ENCODE measurements around the gene OR11A1. TPM values are rescaled to one million over a fixed set of nuclear protein-coding genes. Genes with fewer than 3 reads are reported as not detected.

The OR11A1 gene
- total and polyA plus RNA-seq, 2 experiments from 2014 or later, result not detected

DNA sequence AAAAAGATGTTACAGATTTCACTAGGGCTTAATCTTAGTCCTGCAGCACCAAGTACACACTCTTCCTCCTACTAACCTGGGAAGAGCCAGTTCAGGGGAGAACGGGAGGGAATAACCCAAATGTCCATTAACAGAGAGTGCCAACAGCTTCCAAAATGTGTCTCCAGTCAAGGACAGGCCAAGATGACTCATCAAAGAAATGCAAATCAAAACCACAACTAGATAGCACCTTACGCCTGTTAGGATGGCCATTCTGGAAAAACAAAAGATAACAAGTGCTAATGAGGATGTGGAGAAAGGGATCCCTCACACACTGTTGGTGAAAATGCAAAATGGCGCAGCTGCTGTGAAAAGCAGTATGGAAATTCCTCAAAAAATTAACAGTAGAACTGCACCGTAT is 34.7 kb upstream of the OR11A1 start:
- H3K9me2 ChIP-seq (ENCODE audit: insufficient read depth), result peaks cover 32% of the 10 kb centered on the region
- H4K20me1 ChIP-seq (replicated peaks; ENCODE audit: insufficient read depth), result no peaks in the 10 kb centered on the region
- Mint-ChIP-seq H3K9me3 (no peaks in the 10 kb centered on the region), H3K36me3 (ENCODE audit: low read depth) (no peaks in the 10 kb centered on the region), H3K27me3 (ENCODE audit: insufficient read depth, low read depth, poor library complexity) (peaks cover 5% of the 10 kb centered on the region), H3K4me3 (no peak overlapping the region), H3K4me1 (peaks cover 5% of the 10 kb centered on the region), H3K27ac (no peak overlapping the region)
- H3K79me2 ChIP-seq (replicated peaks; ENCODE audit: insufficient read depth), result no peaks in the 10 kb centered on the region
- TF ChIP-seq, protein P1, sequence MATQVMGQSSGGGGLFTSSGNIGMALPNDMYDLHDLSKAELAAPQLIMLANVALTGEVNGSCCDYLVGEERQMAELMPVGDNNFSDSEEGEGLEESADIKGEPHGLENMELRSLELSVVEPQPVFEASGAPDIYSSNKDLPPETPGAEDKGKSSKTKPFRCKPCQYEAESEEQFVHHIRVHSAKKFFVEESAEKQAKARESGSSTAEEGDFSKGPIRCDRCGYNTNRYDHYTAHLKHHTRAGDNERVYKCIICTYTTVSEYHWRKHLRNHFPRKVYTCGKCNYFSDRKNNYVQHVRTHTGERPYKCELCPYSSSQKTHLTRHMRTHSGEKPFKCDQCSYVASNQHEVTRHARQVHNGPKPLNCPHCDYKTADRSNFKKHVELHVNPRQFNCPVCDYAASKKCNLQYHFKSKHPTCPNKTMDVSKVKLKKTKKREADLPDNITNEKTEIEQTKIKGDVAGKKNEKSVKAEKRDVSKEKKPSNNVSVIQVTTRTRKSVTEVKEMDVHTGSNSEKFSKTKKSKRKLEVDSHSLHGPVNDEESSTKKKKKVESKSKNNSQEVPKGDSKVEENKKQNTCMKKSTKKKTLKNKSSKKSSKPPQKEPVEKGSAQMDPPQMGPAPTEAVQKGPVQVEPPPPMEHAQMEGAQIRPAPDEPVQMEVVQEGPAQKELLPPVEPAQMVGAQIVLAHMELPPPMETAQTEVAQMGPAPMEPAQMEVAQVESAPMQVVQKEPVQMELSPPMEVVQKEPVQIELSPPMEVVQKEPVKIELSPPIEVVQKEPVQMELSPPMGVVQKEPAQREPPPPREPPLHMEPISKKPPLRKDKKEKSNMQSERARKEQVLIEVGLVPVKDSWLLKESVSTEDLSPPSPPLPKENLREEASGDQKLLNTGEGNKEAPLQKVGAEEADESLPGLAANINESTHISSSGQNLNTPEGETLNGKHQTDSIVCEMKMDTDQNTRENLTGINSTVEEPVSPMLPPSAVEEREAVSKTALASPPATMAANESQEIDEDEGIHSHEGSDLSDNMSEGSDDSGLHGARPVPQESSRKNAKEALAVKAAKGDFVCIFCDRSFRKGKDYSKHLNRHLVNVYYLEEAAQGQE (IDR thresholded peaks at IDR 0.05; ENCODE audit: unreplicated experiment), result no peak
- TF ChIP-seq CREB1 (CRISPR knock-in tag; IDR thresholded peaks at IDR 0.05; ENCODE audit: low read depth) (no peak), NANOG (IDR thresholded peaks at IDR 0.05; ENCODE audit: borderline replicate concordance) (no peak), ZNF114 (CRISPR knock-in tag; IDR thresholded peaks at IDR 0.05) (no peak), STAT1 (IDR thresholded peaks at IDR 0.05; ENCODE audit: unreplicated experiment) (no peak), ZNF331 (CRISPR knock-in tag; IDR thresholded peaks at IDR 0.05; ENCODE audit: low read depth) (no peak), POLR2AphosphoS5 (IDR thresholded peaks at IDR 0.05; ENCODE audit: low read depth) (no peak), EZH2 (IDR thresholded peaks at IDR 0.05; ENCODE audit: low read depth, unreplicated experiment) (no peak)
- TF ChIP-seq, protein P2, sequence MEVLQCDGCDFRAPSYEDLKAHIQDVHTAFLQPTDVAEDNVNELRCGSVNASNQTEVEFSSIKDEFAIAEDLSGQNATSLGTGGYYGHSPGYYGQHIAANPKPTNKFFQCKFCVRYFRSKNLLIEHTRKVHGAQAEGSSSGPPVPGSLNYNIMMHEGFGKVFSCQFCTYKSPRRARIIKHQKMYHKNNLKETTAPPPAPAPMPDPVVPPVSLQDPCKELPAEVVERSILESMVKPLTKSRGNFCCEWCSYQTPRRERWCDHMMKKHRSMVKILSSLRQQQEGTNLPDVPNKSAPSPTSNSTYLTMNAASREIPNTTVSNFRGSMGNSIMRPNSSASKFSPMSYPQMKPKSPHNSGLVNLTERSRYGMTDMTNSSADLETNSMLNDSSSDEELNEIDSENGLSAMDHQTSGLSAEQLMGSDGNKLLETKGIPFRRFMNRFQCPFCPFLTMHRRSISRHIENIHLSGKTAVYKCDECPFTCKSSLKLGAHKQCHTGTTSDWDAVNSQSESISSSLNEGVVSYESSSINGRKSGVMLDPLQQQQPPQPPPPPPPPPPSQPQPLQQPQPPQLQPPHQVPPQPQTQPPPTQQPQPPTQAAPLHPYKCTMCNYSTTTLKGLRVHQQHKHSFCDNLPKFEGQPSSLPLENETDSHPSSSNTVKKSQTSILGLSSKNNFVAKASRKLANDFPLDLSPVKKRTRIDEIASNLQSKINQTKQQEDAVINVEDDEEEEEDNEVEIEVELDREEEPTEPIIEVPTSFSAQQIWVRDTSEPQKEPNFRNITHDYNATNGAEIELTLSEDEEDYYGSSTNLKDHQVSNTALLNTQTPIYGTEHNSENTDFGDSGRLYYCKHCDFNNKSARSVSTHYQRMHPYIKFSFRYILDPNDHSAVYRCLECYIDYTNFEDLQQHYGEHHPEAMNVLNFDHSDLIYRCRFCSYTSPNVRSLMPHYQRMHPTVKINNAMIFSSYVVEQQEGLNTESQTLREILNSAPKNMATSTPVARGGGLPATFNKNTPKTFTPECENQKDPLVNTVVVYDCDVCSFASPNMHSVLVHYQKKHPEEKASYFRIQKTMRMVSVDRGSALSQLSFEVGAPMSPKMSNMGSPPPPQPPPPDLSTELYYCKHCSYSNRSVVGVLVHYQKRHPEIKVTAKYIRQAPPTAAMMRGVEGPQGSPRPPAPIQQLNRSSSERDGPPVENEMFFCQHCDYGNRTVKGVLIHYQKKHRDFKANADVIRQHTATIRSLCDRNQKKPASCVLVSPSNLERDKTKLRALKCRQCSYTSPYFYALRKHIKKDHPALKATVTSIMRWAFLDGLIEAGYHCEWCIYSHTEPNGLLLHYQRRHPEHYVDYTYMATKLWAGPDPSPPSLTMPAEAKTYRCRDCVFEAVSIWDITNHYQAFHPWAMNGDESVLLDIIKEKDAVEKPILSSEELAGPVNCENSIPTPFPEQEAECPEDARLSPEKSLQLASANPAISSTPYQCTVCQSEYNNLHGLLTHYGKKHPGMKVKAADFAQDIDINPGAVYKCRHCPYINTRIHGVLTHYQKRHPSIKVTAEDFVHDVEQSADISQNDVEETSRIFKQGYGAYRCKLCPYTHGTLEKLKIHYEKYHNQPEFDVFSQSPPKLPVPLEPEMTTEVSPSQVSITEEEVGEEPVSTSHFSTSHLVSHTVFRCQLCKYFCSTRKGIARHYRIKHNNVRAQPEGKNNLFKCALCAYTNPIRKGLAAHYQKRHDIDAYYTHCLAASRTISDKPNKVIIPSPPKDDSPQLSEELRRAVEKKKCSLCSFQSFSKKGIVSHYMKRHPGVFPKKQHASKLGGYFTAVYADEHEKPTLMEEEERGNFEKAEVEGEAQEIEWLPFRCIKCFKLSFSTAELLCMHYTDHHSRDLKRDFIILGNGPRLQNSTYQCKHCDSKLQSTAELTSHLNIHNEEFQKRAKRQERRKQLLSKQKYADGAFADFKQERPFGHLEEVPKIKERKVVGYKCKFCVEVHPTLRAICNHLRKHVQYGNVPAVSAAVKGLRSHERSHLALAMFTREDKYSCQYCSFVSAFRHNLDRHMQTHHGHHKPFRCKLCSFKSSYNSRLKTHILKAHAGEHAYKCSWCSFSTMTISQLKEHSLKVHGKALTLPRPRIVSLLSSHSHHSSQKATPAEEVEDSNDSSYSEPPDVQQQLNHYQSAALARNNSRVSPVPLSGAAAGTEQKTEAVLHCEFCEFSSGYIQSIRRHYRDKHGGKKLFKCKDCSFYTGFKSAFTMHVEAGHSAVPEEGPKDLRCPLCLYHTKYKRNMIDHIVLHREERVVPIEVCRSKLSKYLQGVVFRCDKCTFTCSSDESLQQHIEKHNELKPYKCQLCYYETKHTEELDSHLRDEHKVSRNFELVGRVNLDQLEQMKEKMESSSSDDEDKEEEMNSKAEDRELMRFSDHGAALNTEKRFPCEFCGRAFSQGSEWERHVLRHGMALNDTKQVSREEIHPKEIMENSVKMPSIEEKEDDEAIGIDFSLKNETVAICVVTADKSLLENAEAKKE (CRISPR knock-in tag; IDR thresholded peaks at IDR 0.05), result no peak
- TF ChIP-seq, protein P3, sequence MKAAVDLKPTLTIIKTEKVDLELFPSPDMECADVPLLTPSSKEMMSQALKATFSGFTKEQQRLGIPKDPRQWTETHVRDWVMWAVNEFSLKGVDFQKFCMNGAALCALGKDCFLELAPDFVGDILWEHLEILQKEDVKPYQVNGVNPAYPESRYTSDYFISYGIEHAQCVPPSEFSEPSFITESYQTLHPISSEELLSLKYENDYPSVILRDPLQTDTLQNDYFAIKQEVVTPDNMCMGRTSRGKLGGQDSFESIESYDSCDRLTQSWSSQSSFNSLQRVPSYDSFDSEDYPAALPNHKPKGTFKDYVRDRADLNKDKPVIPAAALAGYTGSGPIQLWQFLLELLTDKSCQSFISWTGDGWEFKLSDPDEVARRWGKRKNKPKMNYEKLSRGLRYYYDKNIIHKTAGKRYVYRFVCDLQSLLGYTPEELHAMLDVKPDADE (IDR thresholded peaks at IDR 0.05), result no peak
- TF ChIP-seq, protein P4, sequence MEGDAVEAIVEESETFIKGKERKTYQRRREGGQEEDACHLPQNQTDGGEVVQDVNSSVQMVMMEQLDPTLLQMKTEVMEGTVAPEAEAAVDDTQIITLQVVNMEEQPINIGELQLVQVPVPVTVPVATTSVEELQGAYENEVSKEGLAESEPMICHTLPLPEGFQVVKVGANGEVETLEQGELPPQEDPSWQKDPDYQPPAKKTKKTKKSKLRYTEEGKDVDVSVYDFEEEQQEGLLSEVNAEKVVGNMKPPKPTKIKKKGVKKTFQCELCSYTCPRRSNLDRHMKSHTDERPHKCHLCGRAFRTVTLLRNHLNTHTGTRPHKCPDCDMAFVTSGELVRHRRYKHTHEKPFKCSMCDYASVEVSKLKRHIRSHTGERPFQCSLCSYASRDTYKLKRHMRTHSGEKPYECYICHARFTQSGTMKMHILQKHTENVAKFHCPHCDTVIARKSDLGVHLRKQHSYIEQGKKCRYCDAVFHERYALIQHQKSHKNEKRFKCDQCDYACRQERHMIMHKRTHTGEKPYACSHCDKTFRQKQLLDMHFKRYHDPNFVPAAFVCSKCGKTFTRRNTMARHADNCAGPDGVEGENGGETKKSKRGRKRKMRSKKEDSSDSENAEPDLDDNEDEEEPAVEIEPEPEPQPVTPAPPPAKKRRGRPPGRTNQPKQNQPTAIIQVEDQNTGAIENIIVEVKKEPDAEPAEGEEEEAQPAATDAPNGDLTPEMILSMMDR (conservative IDR thresholded peaks at IDR 0.05; ENCODE audit: low read depth in 2 of 2), result no peak
- no peak overlapping the region for H2AFZ ChIP-seq
- no peaks in the 10 kb centered on the region for H3K36me3 ChIP-seq (ENCODE audit: insufficient read depth)
- H3K27me3 ChIP-seq (ENCODE audit: insufficient read depth), result no peaks in the 10 kb centered on the region
- DNase-seq (ENCODE audit: low spot score) (no peak), ATAC-seq (no peak)
- H3K27ac ChIP-seq (ENCODE audit: low read depth), result no peak overlapping the region
- H3F3A ChIP-seq (replicated peaks; ENCODE audit: low read depth), result no peaks in the 10 kb centered on the region
- no peak overlapping the region for H3K4me3 ChIP-seq
- H3K4me1 ChIP-seq (ENCODE audit: insufficient read depth), result no peaks in the 10 kb centered on the region
- no peak overlapping the region for H3K4me2 ChIP-seq

Data from GM23338 (cell line).